ENCODE results near the gene ALPL. TPM values are rescaled to one million over a fixed set of nuclear protein-coding genes. Genes with fewer than 3 reads are reported as not detected.

ALPL gene
- total and polyA plus RNA-seq, 9 of the 15 experiments (the other 6 are each of a cell fraction or from before 2014, with no cell fraction given), result 0.04 to 0.38 (median 0.18) TPM; not detected in 4

DNA sequence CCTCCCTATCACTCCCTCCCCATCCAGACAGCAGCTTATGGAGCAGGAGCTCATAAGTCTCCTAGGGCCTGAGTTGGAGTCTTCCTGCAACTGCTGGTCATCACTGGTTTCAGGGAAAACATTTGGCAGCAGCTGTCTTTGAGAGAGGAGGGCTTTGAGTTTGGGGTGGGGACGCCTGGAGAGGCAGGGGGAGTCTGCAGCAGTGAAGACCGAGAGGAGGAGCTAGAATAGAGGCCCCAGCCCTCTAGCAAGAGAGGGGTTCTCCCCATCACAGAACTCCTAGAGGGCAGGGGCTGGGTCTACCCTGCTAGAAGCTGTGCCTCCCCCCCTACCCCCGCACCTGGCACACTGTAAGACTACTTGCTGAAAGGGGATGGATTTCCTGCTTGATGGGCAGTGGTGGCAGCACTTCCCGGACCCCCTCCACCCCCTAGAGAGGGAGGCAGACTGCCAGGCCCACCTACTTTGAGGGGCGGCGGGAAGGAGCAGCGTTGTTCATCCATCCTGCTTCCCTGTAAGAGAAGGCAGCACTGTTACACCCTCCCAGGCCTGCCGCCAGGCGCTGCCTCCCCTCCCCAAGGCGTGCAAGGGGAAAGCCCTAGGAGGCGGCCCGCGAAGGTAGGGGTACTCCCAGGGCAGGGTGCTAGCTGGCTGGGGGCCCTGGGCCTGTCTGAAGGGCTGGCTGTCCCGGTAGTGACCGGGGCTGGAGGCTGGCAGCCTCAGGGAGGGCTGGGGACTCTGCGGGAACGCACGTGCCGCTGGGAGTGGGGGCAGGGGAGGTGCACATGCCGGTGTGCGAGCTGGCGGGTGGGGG, 109.5 kb downstream of the ALPL start (continued):
- TF ChIP-seq DDX20 (tag; IDR thresholded peaks at IDR 0.05; ENCODE audit: low read depth) (no peak), SMAD2 (IDR thresholded peaks at IDR 0.05; ENCODE audit: low read depth, low read length) (no peak), BRD4 (IDR thresholded peaks at IDR 0.05) (no peak), GATA2 (CRISPR knock-in tag; IDR thresholded peaks at IDR 0.05) (no peak), PHF20 (IDR thresholded peaks at IDR 0.05; ENCODE audit: partially characterized antibody) (no peak), NCOA1 (IDR thresholded peaks at IDR 0.05; ENCODE audit: low read depth) (no peak), XRCC3 (IDR thresholded peaks at IDR 0.05) (no peak), RAD51 (IDR thresholded peaks at IDR 0.05; ENCODE audit: borderline replicate concordance, low read depth) (no peak; the same call in 1 of the 2 replicates), FIP1L1 (IDR thresholded peaks at IDR 0.05; ENCODE audit: low read depth, low read length, poor library complexity, severe bottlenecking) (no peak), NR2F6 (CRISPR knock-in tag; IDR thresholded peaks at IDR 0.05) (no peak), LEF1 (IDR thresholded peaks at IDR 0.05) (peak; percentile 93), ZNF583 (CRISPR knock-in tag; IDR thresholded peaks at IDR 0.05) (no peak; the same call in 1 of the 2 replicates), TEAD4 (IDR thresholded peaks at IDR 0.05; ENCODE audit: low read length) (peak; percentile 36; the same call in 1 of the 2 replicates), TEAD4 (CRISPR knock-in tag; IDR thresholded peaks at IDR 0.05; ENCODE audit: borderline replicate concordance) (no peak), SREBF1 (IDR thresholded peaks at IDR 0.05; ENCODE audit: borderline replicate concordance, low read depth, low read length) (no peak), TBL1XR1 (IDR thresholded peaks at IDR 0.05; ENCODE audit: low read length in 2 of 2) (0 out of 4 replicates have a peak, but pooled peaks of 1 of the 2 experiments have one; percentile 41), ZNF699 (CRISPR knock-in tag; IDR thresholded peaks at IDR 0.05; ENCODE audit: insufficient replicate concordance) (no peak), PTBP1 (IDR thresholded peaks at IDR 0.05; ENCODE audit: low read depth, low read length) (no peak), NR1H2 (CRISPR knock-in tag; IDR thresholded peaks at IDR 0.05) (no peak)
- TF ChIP-seq, protein P1, sequence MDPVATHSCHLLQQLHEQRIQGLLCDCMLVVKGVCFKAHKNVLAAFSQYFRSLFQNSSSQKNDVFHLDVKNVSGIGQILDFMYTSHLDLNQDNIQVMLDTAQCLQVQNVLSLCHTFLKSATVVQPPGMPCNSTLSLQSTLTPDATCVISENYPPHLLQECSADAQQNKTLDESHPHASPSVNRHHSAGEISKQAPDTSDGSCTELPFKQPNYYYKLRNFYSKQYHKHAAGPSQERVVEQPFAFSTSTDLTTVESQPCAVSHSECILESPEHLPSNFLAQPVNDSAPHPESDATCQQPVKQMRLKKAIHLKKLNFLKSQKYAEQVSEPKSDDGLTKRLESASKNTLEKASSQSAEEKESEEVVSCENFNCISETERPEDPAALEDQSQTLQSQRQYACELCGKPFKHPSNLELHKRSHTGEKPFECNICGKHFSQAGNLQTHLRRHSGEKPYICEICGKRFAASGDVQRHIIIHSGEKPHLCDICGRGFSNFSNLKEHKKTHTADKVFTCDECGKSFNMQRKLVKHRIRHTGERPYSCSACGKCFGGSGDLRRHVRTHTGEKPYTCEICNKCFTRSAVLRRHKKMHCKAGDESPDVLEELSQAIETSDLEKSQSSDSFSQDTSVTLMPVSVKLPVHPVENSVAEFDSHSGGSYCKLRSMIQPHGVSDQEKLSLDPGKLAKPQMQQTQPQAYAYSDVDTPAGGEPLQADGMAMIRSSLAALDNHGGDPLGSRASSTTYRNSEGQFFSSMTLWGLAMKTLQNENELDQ (CRISPR knock-in tag; IDR thresholded peaks at IDR 0.05; ENCODE audit: borderline replicate concordance), result no peak
- TF ChIP-seq, protein P2, sequence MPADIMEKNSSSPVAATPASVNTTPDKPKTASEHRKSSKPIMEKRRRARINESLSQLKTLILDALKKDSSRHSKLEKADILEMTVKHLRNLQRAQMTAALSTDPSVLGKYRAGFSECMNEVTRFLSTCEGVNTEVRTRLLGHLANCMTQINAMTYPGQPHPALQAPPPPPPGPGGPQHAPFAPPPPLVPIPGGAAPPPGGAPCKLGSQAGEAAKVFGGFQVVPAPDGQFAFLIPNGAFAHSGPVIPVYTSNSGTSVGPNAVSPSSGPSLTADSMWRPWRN (IDR thresholded peaks at IDR 0.05; ENCODE audit: low read depth), result peak; percentile 92
- TF ChIP-seq, protein P3, sequence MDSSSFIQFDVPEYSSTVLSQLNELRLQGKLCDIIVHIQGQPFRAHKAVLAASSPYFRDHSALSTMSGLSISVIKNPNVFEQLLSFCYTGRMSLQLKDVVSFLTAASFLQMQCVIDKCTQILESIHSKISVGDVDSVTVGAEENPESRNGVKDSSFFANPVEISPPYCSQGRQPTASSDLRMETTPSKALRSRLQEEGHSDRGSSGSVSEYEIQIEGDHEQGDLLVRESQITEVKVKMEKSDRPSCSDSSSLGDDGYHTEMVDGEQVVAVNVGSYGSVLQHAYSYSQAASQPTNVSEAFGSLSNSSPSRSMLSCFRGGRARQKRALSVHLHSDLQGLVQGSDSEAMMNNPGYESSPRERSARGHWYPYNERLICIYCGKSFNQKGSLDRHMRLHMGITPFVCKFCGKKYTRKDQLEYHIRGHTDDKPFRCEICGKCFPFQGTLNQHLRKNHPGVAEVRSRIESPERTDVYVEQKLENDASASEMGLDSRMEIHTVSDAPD (CRISPR knock-in tag; IDR thresholded peaks at IDR 0.05), result no peak
- TF ChIP-seq, protein P4, sequence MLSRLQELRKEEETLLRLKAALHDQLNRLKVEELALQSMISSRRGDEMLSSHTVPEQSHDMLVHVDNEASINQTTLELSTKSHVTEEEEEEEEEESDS (CRISPR knock-in tag; IDR thresholded peaks at IDR 0.05), result no peak
